Neural progenitor cell (in vitro differentiated cells): ENCODE data around the gene NPHP4. TPM values are rescaled to one million over a fixed set of nuclear protein-coding genes. Genes with fewer than 3 reads are reported as not detected.

Source experiments
- DNase-seq: peaks from one replicate; pipeline ENCODE4 v3.0.0-alpha.2; 2016; ENCODE audit warnings: low spot score
- H2AFZ ChIP-seq: fragments of 200-600 bp; sonication (generic); replicated peaks from 2 replicates; pipeline ENCODE4 v1.6.1; 2016; ENCODE audit warnings: antibody characterized with exemption
- H3F3A ChIP-seq: fragments of 200-600 bp; sonication (generic); 2 replicates; pipeline ENCODE4 v1.6.1; 2016; ENCODE audit warnings: antibody characterized with exemption, low read depth
- H3K27ac ChIP-seq: fragments of 200-600 bp; sonication (generic); 2 replicates; pipeline ENCODE4 v1.5.1; 2016; ENCODE audit warnings: mild to moderate bottlenecking
- H3K27me3 ChIP-seq: fragments of 200-600 bp; sonication (generic); 2 replicates; pipeline ENCODE4 v1.6.1; 2016; ENCODE audit warnings: mild to moderate bottlenecking, moderate library complexity
- H3K36me3 ChIP-seq: fragments of 200-600 bp; sonication (generic); 2 replicates; pipeline ENCODE4 v1.5.1; 2016
- H3K4me1 ChIP-seq: fragments of 200-600 bp; sonication (generic); 2 replicates; pipeline ENCODE4 v1.6.1; 2016; ENCODE audit warnings: mixed run types
- H3K4me2 ChIP-seq: fragments of 200-600 bp; sonication (generic); 2 replicates; pipeline ENCODE4 v1.6.1; 2016
- H3K4me3 ChIP-seq: fragments of 200-600 bp; sonication (generic); 2 replicates; pipeline ENCODE4 v1.5.1; 2016
- H3K79me2 ChIP-seq: fragments of 200-600 bp; sonication (generic); 2 replicates; pipeline ENCODE4 v1.6.1; 2016; ENCODE audit warnings: low read depth
- H3K9ac ChIP-seq: fragments of 200-600 bp; sonication (generic); 2 replicates; pipeline ENCODE4 v1.6.1; 2016
- H3K9me3 ChIP-seq: fragments of 200-600 bp; sonication (generic); 2 replicates; pipeline ENCODE4 v1.5.1; 2016; ENCODE audit warnings: low read depth
- H4K20me1 ChIP-seq: fragments of 200-600 bp; sonication (generic); 2 replicates; pipeline ENCODE4 v1.6.1; 2016; ENCODE audit warnings: low read depth
- H3K27ac Mint-ChIP-seq: 3 replicates; pipeline ENCODE4 v1.8.0; 2021; ENCODE audit warnings: mixed read lengths
- H3K27me3 Mint-ChIP-seq: 2 replicates; pipeline ENCODE4 v1.8.0; 2022; ENCODE audit warnings: low read depth, mild to moderate bottlenecking, inconsistent platforms, moderate library complexity, mixed read lengths; ENCODE audit not compliant: insufficient read depth
- H3K36me3 Mint-ChIP-seq: 3 replicates; pipeline ENCODE4 v1.8.0; 2021; ENCODE audit warnings: mixed read lengths
- H3K4me1 Mint-ChIP-seq: 3 replicates; pipeline ENCODE4 v1.8.0; 2021; ENCODE audit warnings: mixed read lengths
- H3K4me3 Mint-ChIP-seq: 3 replicates; pipeline ENCODE4 v1.8.0; 2021; ENCODE audit warnings: mild to moderate bottlenecking, moderate library complexity, mixed read lengths
- H3K9me3 Mint-ChIP-seq: 3 replicates; pipeline ENCODE4 v1.8.0; 2020; ENCODE audit warnings: mixed read lengths
- CTCF ChIP-seq: fragments of 200-600 bp; sonication (generic); IDR thresholded peaks from 2 replicates; pipeline ENCODE4 v1.5.1; 2017; ENCODE audit warnings: antibody characterized with exemption, mild to moderate bottlenecking
- EZH2 ChIP-seq: fragments of 200-600 bp; sonication (generic); IDR thresholded peaks from 2 replicates; pipeline ENCODE4 v1.6.1; 2017; ENCODE audit warnings: antibody characterized with exemption, mild to moderate bottlenecking, moderate library complexity
- EZH2phosphoT487 ChIP-seq: fragments of 200-600 bp; sonication (generic); IDR thresholded peaks from 2 replicates; pipeline ENCODE4 v1.6.1; 2017; ENCODE audit warnings: antibody characterized with exemption
- total RNA-seq: library from RNA; depleted of rRNA; stranded (reverse); fragments of >200 nt; gene quantifications from 2 replicates; pipeline ENCODE4 v1.2.3, GENCODE V29; 2015; ENCODE audit warnings: low replicate concordance

The NPHP4 gene
- total RNA-seq, 1 donor from 2014 or later: 8.9 TPM

GRCh38 chr1:5911157-5911556, 81.1 kb downstream of the NPHP4 start:
- no peaks in the 10 kb centered on the region for H3K9me3 Mint-ChIP-seq
- no peak overlapping the region for H3K9ac ChIP-seq
- no peaks in the 10 kb centered on the region for H3K27me3 ChIP-seq
- H3K9me3 ChIP-seq: no peaks in the 10 kb centered on the region
- H3K36me3 Mint-ChIP-seq: peaks cover 8% of the 10 kb centered on the region
- H3K36me3 ChIP-seq: no peaks in the 10 kb centered on the region
- H3K4me1 ChIP-seq: no peaks in the 10 kb centered on the region
- H3K4me3 ChIP-seq: no peak overlapping the region
- H2AFZ ChIP-seq: no peak overlapping the region
- H4K20me1 ChIP-seq: no peaks in the 10 kb centered on the region
- DNase-seq: no peak
- peaks cover 32% of the 10 kb centered on the region for H3K4me1 Mint-ChIP-seq
- H3K79me2 ChIP-seq: no peaks in the 10 kb centered on the region
- TF ChIP-seq EZH2 (no peak), CTCF (no peak), EZH2phosphoT487 (no peak)
- H3K27ac Mint-ChIP-seq: no peak overlapping the region
- no peaks in the 10 kb centered on the region for H3F3A ChIP-seq
- no peak overlapping the region for H3K27ac ChIP-seq
- H3K4me2 ChIP-seq: no peak overlapping the region
- H3K4me3 Mint-ChIP-seq: no peak overlapping the region
- no peaks in the 10 kb centered on the region for H3K27me3 Mint-ChIP-seq

- H3K36me3 ChIP-seq: no peaks in the 10 kb centered on the region
- no peak overlapping the region for H3K27ac Mint-ChIP-seq
Observed at GRCh38 chr1:5910666-5911065, 81.6 kb downstream of the NPHP4 start.

GRCh38 chr1:5910276-5910620, 82.0 kb downstream of the NPHP4 start:
- Histone ChIP-seq H3K4me1 (no peaks in the 10 kb centered on the region), H3K4me2 (no peak overlapping the region), H3K4me3 (no peak overlapping the region), H3F3A (no peaks in the 10 kb centered on the region), H3K79me2 (no peaks in the 10 kb centered on the region), H3K9ac (no peak overlapping the region), H3K9me3 (no peaks in the 10 kb centered on the region), H3K36me3 (no peaks in the 10 kb centered on the region), H3K27ac (no peak overlapping the region), H2AFZ (no peak overlapping the region), H3K27me3 (no peaks in the 10 kb centered on the region), H4K20me1 (no peaks in the 10 kb centered on the region)
- Mint-ChIP-seq H3K36me3 (peaks cover 9% of the 10 kb centered on the region), H3K4me1 (peaks cover 23% of the 10 kb centered on the region), H3K27me3 (no peaks in the 10 kb centered on the region), H3K27ac (peak overlapping the region; percentile 60), H3K9me3 (no peaks in the 10 kb centered on the region), H3K4me3 (no peak overlapping the region)
- DNase-seq: no peak
- TF ChIP-seq EZH2 (no peak), CTCF (no peak), EZH2phosphoT487 (no peak)

More at GRCh38 chr1:5910666-5911065, 81.6 kb downstream of the NPHP4 start:
- no peak for DNase-seq
- no peaks in the 10 kb centered on the region for H4K20me1 ChIP-seq
- no peaks in the 10 kb centered on the region for H3K9me3 Mint-ChIP-seq
- H3K9me3 ChIP-seq: no peaks in the 10 kb centered on the region
- H3K4me1 ChIP-seq: no peaks in the 10 kb centered on the region
- H3K4me2 ChIP-seq: no peak overlapping the region
- peaks cover 9% of the 10 kb centered on the region for H3K36me3 Mint-ChIP-seq
- no peak overlapping the region for H3K27ac ChIP-seq
- peaks cover 27% of the 10 kb centered on the region for H3K4me1 Mint-ChIP-seq
- H3K79me2 ChIP-seq: no peaks in the 10 kb centered on the region
- TF ChIP-seq EZH2: no peak
- no peak for TF ChIP-seq EZH2phosphoT487
- no peak for TF ChIP-seq CTCF
- no peak overlapping the region for H3K4me3 Mint-ChIP-seq
- H3K27me3 ChIP-seq: no peaks in the 10 kb centered on the region
- no peaks in the 10 kb centered on the region for H3F3A ChIP-seq
- no peak overlapping the region for H3K4me3 ChIP-seq
- no peaks in the 10 kb centered on the region for H3K27me3 Mint-ChIP-seq
- H3K9ac ChIP-seq: no peak overlapping the region
- no peak overlapping the region for H2AFZ ChIP-seq
